Stimulated activated CD8-positive, alpha-beta memory T cell treated with anti-CD3 and anti-CD28 coated beads, Interleukin-7, amount 100 ng/mL, for 48 hours (primary cell): ENCODE measurements around the gene PTPRD.

ENCODE experiments used
- DNase-seq, 2 donors: peaks; one replicate each; pipeline ENCODE4 v3.0.0-alpha.2; 2020; ENCODE audit warnings: low read depth in 1 of 2; ENCODE audit errors: extremely low read depth in 1 of 2

The PTPRD gene

GRCh38 chr9:9778293-9778692, 834.5 kb downstream of the PTPRD start:
- DNase-seq: no peak

- DNase-seq: no peak
Measured at GRCh38 chr9:9774471-9774870, 838.3 kb downstream of the PTPRD start.

GRCh38 chr9:9771314-9771713, 841.5 kb downstream of the PTPRD start:
- DNase-seq: no peak

GRCh38 chr9:9764821-9765220, 848.0 kb downstream of the PTPRD start:
- DNase-seq: no peak

GRCh38 chr9:9754186-9754585, 858.6 kb downstream of the PTPRD start:
- no peak for DNase-seq

DNA sequence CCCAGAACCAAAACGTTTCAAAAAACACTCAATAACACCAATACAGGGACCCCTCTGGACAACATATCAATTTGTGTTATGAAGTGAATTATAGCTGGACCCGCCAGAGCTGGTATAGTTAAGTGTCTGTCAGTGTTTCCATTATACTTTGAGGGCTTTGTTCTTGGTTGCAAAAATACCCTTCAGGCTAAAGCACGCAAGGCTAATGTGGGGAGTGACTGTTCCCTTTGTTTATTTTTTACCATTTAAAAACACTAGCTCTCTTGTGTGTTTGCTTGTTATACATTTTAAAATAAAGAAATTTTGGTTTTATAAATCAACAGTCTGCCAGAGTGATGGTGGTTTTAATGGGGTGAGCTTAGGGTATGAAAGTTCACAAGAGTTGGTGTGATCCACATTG, 859.5 kb downstream of the PTPRD start:
- no peak for DNase-seq

DNA sequence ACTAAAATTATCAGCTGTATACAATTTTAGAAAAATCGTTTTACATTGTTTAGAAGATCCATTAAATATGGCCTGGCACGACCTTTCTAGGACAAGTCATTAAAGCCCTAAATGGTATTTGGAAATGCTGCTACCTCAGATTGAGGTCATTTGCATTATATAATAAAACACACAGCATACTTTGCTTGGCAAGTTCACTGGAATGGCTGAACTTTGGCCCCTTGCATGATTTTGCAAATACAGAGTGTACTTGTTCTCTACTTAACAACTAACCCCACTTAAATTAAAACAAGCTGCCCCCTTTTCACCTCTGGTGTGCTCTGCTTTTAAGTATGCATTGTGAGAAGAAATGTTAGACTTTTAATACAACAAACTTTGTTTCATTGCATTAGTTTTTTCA, 860.1 kb downstream of the PTPRD start:
- no peak for DNase-seq

DNA sequence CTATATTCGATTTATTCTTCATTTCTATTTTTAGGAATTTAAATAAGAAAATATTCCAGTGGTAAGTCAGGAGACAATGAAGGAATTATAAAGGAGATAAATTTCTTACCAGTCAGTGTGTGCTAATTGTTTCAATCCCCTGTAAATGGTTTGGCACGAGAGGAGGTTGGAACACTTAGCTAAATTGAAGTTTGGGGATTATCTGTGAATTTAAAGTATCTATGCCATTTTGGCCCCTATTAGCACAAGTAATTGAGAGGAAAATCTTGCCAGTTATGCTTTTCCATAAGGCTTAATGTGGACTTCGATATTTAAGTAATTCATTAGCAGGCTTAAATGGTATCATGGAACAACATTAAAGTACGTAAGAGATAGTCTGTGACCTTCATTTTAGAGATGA, 860.8 kb downstream of the PTPRD start:
- no peak for DNase-seq

DNA sequence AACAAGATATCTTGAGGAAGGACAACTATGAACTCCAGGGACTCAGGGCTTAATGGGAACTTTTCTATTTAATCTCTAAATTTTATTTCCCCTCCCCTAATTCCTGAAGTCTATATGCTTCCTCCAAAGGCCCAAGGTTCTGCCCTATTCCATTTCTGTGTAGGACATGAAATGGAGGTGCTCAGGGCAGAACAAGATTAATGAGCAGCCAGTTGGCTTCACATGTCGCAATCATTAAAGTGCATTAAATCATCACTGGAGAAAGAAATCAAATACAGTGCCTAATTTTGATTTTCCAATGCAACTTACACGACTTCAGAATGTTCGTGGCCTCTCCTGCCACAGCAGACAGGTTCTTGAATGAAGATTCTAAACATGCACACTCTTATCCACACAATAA, 862.1 kb downstream of the PTPRD start:
- no peak for DNase-seq

DNA sequence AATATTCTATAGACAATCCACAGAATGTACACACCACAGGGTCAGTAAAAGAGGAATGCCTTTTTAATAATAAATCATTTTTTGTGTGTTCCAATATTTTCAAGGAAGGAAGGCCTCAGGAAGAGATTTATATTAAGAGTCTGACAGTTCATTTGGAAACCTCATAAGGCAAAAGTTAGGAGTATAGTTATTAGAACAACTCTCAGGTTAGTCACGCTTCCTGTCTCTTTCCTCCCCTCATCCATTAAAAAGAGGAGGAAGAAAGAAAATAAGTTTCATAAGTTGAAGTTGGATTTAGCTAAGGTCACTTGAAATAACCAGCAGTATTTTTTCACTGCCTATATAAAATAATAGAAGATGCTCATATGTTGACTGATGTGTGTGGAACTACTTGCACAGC, 863.2 kb downstream of the PTPRD start:
- DNase-seq: no peak

DNA sequence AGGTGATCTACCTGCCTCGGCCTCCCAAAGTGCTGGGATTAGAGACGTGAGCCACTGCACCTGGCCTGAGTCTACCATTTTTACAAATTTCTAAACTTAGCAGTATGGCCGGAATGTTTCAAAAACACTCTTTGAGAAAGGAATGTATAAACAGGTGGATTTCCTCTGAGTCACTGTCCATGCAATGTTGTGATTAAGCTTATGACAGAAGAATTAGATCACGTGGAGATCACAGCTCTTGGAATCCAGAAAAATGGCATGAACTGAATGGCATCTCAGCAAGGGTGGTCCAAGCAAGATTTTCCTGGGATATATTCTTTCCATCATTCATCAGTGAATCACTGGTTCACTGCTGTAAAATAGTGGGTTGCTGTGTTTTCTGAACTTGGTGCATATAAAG, 865.0 kb downstream of the PTPRD start:
- DNase-seq: no peak

- no peak for DNase-seq
Measured at GRCh38 chr9:9746826-9747225, 866.0 kb downstream of the PTPRD start.

- DNase-seq: no peak
Measured at GRCh38 chr9:9743822-9744221, 869.0 kb downstream of the PTPRD start.

DNA sequence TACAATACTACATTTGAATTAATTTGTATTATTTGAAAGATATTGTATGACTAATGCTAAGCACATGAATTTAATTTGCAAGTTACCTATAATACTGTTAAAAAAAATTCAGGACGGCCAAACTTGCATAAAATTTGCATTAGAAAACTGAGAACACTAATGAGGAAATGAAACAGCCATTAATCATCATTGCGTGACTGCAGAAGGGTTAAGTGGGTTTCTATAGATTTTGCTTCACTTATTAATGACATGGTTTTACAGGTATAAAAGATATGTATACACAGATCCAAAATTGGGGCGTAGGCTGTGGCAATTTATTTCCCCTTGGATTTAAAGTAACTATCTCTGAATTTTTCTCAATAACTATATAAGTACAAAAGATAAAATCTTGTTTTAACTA, 882.6 kb downstream of the PTPRD start:
- no peak for DNase-seq

DNA sequence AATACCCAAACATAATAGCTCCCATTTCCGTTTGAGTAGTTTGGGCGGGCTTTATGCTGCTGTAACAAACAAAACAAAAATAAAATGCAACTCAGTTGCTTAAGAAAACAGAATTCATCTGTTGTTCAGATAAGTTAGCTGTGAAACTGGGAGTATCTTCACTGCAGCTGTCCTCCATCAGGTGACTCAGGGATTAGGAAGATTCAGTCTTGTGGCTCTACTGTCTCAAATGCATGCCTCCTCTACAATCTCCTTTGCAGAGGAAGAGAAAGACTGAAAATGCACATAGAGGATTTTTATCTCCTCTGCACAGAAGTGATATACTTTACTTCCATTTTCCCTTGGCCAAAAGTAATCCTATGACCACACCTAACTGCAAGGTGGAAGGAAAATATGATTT, 883.7 kb downstream of the PTPRD start:
- DNase-seq: no peak

DNA sequence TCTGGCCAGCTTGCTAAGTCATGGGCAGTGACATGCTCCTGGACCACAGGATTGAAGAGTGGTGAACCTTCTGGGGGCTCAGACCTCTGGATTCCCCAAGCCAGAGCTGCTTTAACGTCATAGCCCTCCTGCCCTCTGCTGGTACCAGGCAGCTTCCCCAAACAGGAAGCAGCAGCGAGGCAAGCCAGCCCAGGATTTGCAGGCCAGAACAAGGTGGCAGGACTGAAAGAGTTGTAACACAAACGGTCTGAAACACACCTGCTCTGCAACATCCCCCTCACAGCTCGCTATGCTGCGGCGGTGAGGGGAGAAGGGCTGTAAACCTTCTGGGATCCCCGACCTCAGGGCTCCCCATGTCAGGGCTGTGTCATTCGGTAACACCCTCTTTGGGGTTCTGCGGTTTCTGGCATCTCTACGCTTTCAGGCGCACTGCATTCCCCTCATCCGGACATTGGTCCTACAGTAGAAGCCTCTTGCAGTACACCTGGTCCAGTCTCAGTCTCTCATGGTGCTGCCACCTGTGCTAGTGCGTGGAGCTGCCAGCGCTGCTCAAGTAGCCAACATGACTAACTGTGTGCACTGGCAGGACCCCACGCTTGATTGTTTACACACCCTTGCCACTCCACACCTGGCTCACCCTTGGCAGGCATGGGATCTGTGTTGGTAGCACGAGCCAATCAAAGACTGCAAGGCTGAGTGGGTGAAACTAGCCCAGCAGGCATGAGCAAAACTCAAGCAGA, 893.3 kb downstream of the PTPRD start:
- DNase-seq: no peak

GRCh38 chr9:9718691-9719090, 894.1 kb downstream of the PTPRD start:
- no peak for DNase-seq

DNA sequence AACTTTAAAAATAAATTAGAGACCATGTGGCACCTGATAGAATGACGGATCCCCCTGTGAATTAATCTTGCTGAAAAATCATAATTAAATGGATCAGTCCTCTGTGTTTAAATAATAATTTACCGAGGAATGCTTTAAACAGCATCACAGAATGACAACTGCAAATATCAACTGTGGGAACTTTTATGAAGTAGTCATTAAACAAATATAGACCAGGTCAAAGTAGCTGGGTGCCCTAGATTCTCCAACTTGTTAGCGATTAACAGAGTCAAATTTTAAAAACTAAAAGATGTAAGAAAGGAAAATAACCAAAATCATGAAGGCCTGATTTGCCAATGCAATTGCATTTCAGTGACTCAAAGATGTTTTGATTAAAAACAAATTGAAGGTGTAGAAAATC, 933.4 kb downstream of the PTPRD start:
- no peak for DNase-seq

GRCh38 chr9:9674461-9674860, 938.3 kb downstream of the PTPRD start:
- no peak for DNase-seq

DNA sequence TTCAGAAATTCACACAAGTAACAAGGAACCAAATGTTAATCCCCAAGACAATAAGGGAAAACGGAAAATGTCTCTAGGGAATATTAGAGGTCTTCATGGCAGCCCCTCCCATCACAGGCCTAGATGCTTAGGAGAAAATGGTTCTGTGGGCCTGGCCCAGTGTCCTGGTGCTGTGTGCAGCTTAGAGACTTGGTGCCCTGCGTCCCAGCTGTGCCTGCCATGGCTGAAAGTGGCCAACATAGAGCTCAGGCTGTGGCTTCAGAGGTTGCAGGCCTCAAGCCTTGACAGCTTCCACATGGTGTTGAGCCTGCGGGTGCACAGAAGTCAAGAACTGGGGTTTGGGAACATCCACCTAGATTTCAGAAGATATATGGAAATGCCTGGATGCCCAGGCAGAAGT, 942.3 kb downstream of the PTPRD start:
- no peak for DNase-seq

DNA sequence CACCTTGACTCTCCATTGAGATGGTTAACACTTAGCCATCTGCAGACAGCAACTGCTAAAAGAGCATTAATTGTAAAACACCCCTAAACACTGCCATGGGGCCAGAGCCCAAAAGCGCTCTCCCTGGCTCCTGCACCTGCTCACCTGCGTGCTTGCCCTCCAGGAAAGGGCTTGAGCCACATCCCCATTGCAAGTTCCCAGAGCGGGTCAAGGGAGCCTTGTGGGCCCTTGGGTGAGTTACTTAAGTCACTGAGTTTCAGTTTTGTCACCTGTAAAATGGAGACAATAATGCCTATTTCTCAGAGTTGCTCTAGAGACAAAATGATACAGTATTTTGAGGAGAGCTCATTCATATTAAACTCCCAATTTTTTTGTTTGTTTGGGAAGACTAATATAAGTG, 967.8 kb downstream of the PTPRD start:
- DNase-seq: no peak

GRCh38 chr9:9631284-9631683, 981.5 kb downstream of the PTPRD start:
- no peak for DNase-seq

GRCh38 chr9:9625248-9625647, 987.6 kb downstream of the PTPRD start:
- DNase-seq: no peak
